GM18505 (cell line): Measurements from ENCODE around the gene IGBP1.
A peak's percentile ranks its signal among the peaks of the same experiment; 100 is the strongest.

Experiments
- ATAC-seq: cut with Tn5 transposase; IDR thresholded peaks from one replicate; pipeline ENCODE4 v1.9.1; 2021; ENCODE audit not compliant: unreplicated experiment
- POLR2A ChIP-seq: IDR thresholded peaks from 4 replicates; pipeline ENCODE4 v1.6.1; 2011; ENCODE audit warnings: borderline replicate concordance; ENCODE audit not compliant: insufficient read depth, insufficient read length; ENCODE audit errors: extremely low read depth

IGBP1 gene

GRCh38 chrX:70129816-70130215 lies 3.4 kb upstream of the IGBP1 start:
- ATAC-seq, result no peak
- no peak for TF ChIP-seq POLR2A

GRCh38 chrX:70132224-70132623 lies 1.0 kb upstream of the IGBP1 start:
- TF ChIP-seq POLR2A, result no peak
- ATAC-seq, result no peak

- ATAC-seq, result no peak
- no peak for TF ChIP-seq POLR2A
Measured at GRCh38 chrX:70132877-70133302, 357 bp upstream of the IGBP1 start.

GRCh38 chrX:70134116-70134477 lies 850 bp downstream of the IGBP1 start:
- ATAC-seq, result peak; percentile 13
- no peak for TF ChIP-seq POLR2A

- no peak for TF ChIP-seq POLR2A
- ATAC-seq, result no peak
Measured at GRCh38 chrX:70138622-70139021, 5.4 kb downstream of the IGBP1 start.

- TF ChIP-seq POLR2A, result no peak
Measured at GRCh38 chrX:70139736-70140135, 6.5 kb downstream of the IGBP1 start.

GRCh38 chrX:70141373-70141772 lies 8.1 kb downstream of the IGBP1 start:
- no peak for ATAC-seq
- TF ChIP-seq POLR2A, result no peak

More at GRCh38 chrX:70139736-70140135, 6.5 kb downstream of the IGBP1 start:
- no peak for ATAC-seq

GRCh38 chrX:70166601-70167590 lies 33.6 kb downstream of the IGBP1 start:
- no peak for ATAC-seq
- no peak for TF ChIP-seq POLR2A

GRCh38 chrX:70168238-70169188 lies 35.3 kb downstream of the IGBP1 start:
- TF ChIP-seq POLR2A, result no peak
- ATAC-seq, result no peak

- ATAC-seq, result no peak
Measured at GRCh38 chrX:70169281-70169680, 36.0 kb downstream of the IGBP1 start.

GRCh38 chrX:70171624-70172023 lies 38.4 kb downstream of the IGBP1 start:
- no peak for TF ChIP-seq POLR2A
- no peak for ATAC-seq

More at GRCh38 chrX:70169281-70169680, 36.0 kb downstream of the IGBP1 start:
- no peak for TF ChIP-seq POLR2A

- TF ChIP-seq POLR2A, result no peak
- no peak for ATAC-seq
Measured at GRCh38 chrX:70172221-70172620, 39.0 kb downstream of the IGBP1 start.

GRCh38 chrX:70172964-70173363 lies 39.7 kb downstream of the IGBP1 start:
- TF ChIP-seq POLR2A, result no peak
- ATAC-seq, result no peak
